HG03139 (cell line): ENCODE data around the gene SPI1.
"Not testable (repeated sequence)": the region's sequence is repeated elsewhere in the genome, so short reads cannot be mapped to it uniquely, and the experiment has no call there.

ENCODE experiments used
- ATAC-seq: cut with Tn5 transposase; IDR thresholded peaks from one replicate; pipeline ENCODE4 v1.9.1; 2021; ENCODE audit not compliant: unreplicated experiment

SPI1 gene

GRCh38 chr11:47342854-47343253, 35.5 kb downstream of the SPI1 start:
- no peak for ATAC-seq

GRCh38 chr11:47342036-47342803, 36.1 kb downstream of the SPI1 start:
- ATAC-seq = no peak

GRCh38 chr11:47340980-47341775, 37.2 kb downstream of the SPI1 start:
- ATAC-seq = no peak

- ATAC-seq = no peak
Observed at GRCh38 chr11:47340010-47340409, 38.3 kb downstream of the SPI1 start.

- no peak for ATAC-seq
Observed at GRCh38 chr11:47338396-47339241, 39.7 kb downstream of the SPI1 start.

- ATAC-seq = no peak
Observed at GRCh38 chr11:47337229-47337924, 41.0 kb downstream of the SPI1 start.

- no peak for ATAC-seq
Observed at GRCh38 chr11:47336595-47336994, 41.8 kb downstream of the SPI1 start.

GRCh38 chr11:47335733-47336132, 42.6 kb downstream of the SPI1 start:
- ATAC-seq = no peak

- ATAC-seq = not testable (repeated sequence)
Observed at GRCh38 chr11:47334699-47335411, 43.5 kb downstream of the SPI1 start.

GRCh38 chr11:47333886-47334443, 44.4 kb downstream of the SPI1 start:
- ATAC-seq = no peak

GRCh38 chr11:47333526-47333845, 44.9 kb downstream of the SPI1 start:
- ATAC-seq = no peak

- ATAC-seq = no peak
Observed at GRCh38 chr11:47332791-47333525, 45.4 kb downstream of the SPI1 start.

- ATAC-seq = no peak
Observed at GRCh38 chr11:47332303-47332711, 46.0 kb downstream of the SPI1 start.

- no peak for ATAC-seq
Observed at GRCh38 chr11:47331454-47332302, 46.7 kb downstream of the SPI1 start.

GRCh38 chr11:47329987-47330931, 48.1 kb downstream of the SPI1 start:
- ATAC-seq = no peak

- ATAC-seq = no peak
Observed at GRCh38 chr11:47329431-47329986, 48.8 kb downstream of the SPI1 start.
